GM21515 (cell line): ENCODE measurements around the gene CDK3.
"Not testable (repeated sequence)": the region's sequence is repeated elsewhere in the genome, so short reads cannot be mapped to it uniquely, and the experiment has no call there.

Experiments used
- ATAC-seq: cut with Tn5 transposase; IDR thresholded peaks from one replicate; pipeline ENCODE4 v1.9.1; 2021; ENCODE audit not compliant: unreplicated experiment

The CDK3 gene

GRCh38 chr17:76036497-76037261, 36.0 kb downstream of the CDK3 start:
- no peak for ATAC-seq

GRCh38 chr17:76038050-76038449, 37.4 kb downstream of the CDK3 start:
- ATAC-seq = no peak

- ATAC-seq = no peak
Measured at GRCh38 chr17:76039121-76039520, 38.5 kb downstream of the CDK3 start.

GRCh38 chr17:76040376-76040775, 39.7 kb downstream of the CDK3 start:
- ATAC-seq = no peak

GRCh38 chr17:76042868-76043267, 42.2 kb downstream of the CDK3 start:
- not testable (repeated sequence) for ATAC-seq

- ATAC-seq = not testable (repeated sequence)
Measured at GRCh38 chr17:76044475-76045007, 43.9 kb downstream of the CDK3 start.

GRCh38 chr17:76046064-76046463, 45.4 kb downstream of the CDK3 start:
- no peak for ATAC-seq

- ATAC-seq = no peak
Measured at GRCh38 chr17:76048025-76048605, 47.5 kb downstream of the CDK3 start.

GRCh38 chr17:76048711-76049110, 48.1 kb downstream of the CDK3 start:
- no peak for ATAC-seq

- no peak for ATAC-seq
Measured at GRCh38 chr17:76049239-76049638, 48.6 kb downstream of the CDK3 start.

GRCh38 chr17:76049836-76050537, 49.3 kb downstream of the CDK3 start:
- no peak for ATAC-seq

- ATAC-seq = no peak
Measured at GRCh38 chr17:76050538-76051467, 50.1 kb downstream of the CDK3 start.

GRCh38 chr17:76051561-76051960, 50.9 kb downstream of the CDK3 start:
- ATAC-seq = no peak

- ATAC-seq = no peak
Measured at GRCh38 chr17:76053246-76054111, 52.8 kb downstream of the CDK3 start.

GRCh38 chr17:76054112-76054476, 53.4 kb downstream of the CDK3 start:
- ATAC-seq = no peak
